HUES64 (cell line): ENCODE measurements around the gene CHDH.

ENCODE experiments used
- H3K27ac ChIP-seq: 2 replicates; pipeline ENCODE4 v1.7.0; 2013; ENCODE audit warnings: low read depth, low read length, inconsistent platforms
- H3K27me3 ChIP-seq: 2 replicates; pipeline ENCODE4 v1.6.1; 2013; ENCODE audit warnings: mild to moderate bottlenecking, low read length; ENCODE audit not compliant: insufficient read depth
- H3K36me3 ChIP-seq: 2 replicates; pipeline ENCODE4 v1.6.1; 2013; ENCODE audit warnings: mild to moderate bottlenecking, low read length; ENCODE audit not compliant: insufficient read depth
- H3K4me1 ChIP-seq: 2 replicates; pipeline ENCODE4 v1.6.1; 2013; ENCODE audit warnings: mild to moderate bottlenecking, low read length, moderate library complexity; ENCODE audit not compliant: insufficient read depth
- H3K4me3 ChIP-seq: 2 replicates; pipeline ENCODE4 v1.5.1; 2013; ENCODE audit warnings: mild to moderate bottlenecking, low read length, moderate library complexity
- H3K9ac ChIP-seq: 2 replicates; pipeline ENCODE4 v1.6.1; 2013; ENCODE audit warnings: mild to moderate bottlenecking, low read depth, low read length
- H3K9me3 ChIP-seq: 2 replicates; pipeline ENCODE4 v1.6.1; 2013; ENCODE audit warnings: low read depth, low read length; ENCODE audit not compliant: insufficient read depth
- WGBS: fragments of 150-250, 120-280 bp; methylation state at CpG from one replicate; pipeline ENCODE4 v1.1.7; 2013; ENCODE audit warnings: missing lambda C conversion rate; 5-methylcytosine and 5-hydroxymethylcytosine counted together

Gene CHDH

GRCh38 chr3:53806182-53807116 lies 39.8 kb downstream of the CHDH start:
- no peak overlapping the region for H3K4me3 ChIP-seq
- WGBS: 87% methylated on average over 10 of the region's 10 CpGs
- H3K27ac ChIP-seq: no peak overlapping the region
- H3K9ac ChIP-seq: no peak overlapping the region
- no peaks in the 10 kb centered on the region for H3K9me3 ChIP-seq
- H3K27me3 ChIP-seq: no peaks in the 10 kb centered on the region
- peaks cover 12% of the 10 kb centered on the region; the same call in 1 of the 2 replicates for H3K4me1 ChIP-seq
- H3K36me3 ChIP-seq: no peaks in the 10 kb centered on the region

GRCh38 chr3:53805463-53806159 lies 40.6 kb downstream of the CHDH start:
- 90% methylated on average over 4 of the region's 4 CpGs for WGBS

GRCh38 chr3:53804697-53805462 lies 41.3 kb downstream of the CHDH start:
- no peak overlapping the region for H3K4me3 ChIP-seq
- no peaks in the 10 kb centered on the region for H3K36me3 ChIP-seq
- H3K27ac ChIP-seq: no peak overlapping the region
- H3K9me3 ChIP-seq: no peaks in the 10 kb centered on the region
- H3K9ac ChIP-seq: no peak overlapping the region
- H3K4me1 ChIP-seq: peaks cover 12% of the 10 kb centered on the region; the same call in 1 of the 2 replicates
- H3K27me3 ChIP-seq: no peaks in the 10 kb centered on the region
- WGBS: 72% methylated on average over 14 of the region's 14 CpGs

More at GRCh38 chr3:53805463-53806159, 40.6 kb downstream of the CHDH start:
- Histone ChIP-seq H3K27me3 (no peaks in the 10 kb centered on the region), H3K36me3 (no peaks in the 10 kb centered on the region), H3K9me3 (no peaks in the 10 kb centered on the region), H3K27ac (no peak overlapping the region), H3K4me1 (peaks cover 12% of the 10 kb centered on the region; the same call in 1 of the 2 replicates), H3K9ac (no peak overlapping the region), H3K4me3 (no peak overlapping the region)

DNA sequence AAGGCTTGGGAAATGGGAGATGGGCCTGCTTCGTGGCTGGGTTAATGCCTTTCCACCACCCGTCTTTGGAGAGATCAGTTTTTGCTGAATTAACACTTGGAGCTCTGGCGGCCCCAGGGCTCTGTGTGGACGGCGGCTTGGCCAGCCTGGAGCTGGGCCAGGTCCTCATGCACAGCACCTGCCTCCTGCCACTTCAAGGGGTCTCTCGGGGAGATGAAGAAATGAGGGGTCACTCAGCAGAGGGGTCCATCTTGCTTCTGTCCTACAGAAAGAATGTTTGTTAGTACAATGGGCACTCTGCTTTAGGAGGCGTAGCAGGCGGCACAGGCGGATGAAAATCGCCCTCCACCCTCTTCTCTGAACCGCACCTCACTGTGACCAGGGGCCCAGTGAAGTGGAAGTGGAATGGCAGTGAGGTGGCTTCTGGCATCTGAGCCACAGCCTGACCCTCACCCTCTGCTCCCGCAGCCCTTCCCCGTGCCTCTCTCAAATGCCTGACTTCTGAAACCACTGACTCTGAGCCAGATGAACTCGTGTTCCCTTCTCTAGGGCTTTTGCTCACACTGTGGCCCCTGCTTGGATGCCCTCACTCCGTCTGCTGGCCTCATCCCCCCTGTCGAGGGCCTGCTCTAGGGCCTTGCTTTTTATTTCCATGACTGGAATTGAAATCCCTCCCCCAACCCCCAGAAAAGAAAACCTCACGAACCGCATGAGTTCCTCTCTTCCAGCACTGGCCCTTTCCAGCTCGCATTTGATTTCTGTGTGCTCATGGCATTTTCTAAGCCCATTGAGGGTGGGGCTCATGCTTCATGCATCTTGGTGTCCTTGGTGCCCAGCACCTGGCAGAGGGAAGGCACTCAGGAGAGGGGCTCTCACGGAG lies 42.2 kb downstream of the CHDH start:
- Histone ChIP-seq H3K9me3 (no peaks in the 10 kb centered on the region), H3K36me3 (no peaks in the 10 kb centered on the region), H3K4me3 (no peak overlapping the region), H3K27ac (no peak overlapping the region), H3K4me1 (peaks cover 12% of the 10 kb centered on the region; the same call in 1 of the 2 replicates), H3K9ac (no peak overlapping the region; the same call in 1 of the 2 replicates), H3K27me3 (no peaks in the 10 kb centered on the region)
- 91% methylated on average over 20 of the region's 20 CpGs for WGBS

- no peak overlapping the region for H3K4me3 ChIP-seq
- no peak overlapping the region for H3K9ac ChIP-seq
- H3K9me3 ChIP-seq: no peaks in the 10 kb centered on the region
- H3K36me3 ChIP-seq: no peaks in the 10 kb centered on the region
- WGBS: 93% methylated on average over 18 of the region's 18 CpGs
- no peaks in the 10 kb centered on the region for H3K27me3 ChIP-seq
- no peak overlapping the region for H3K27ac ChIP-seq
- peaks cover 12% of the 10 kb centered on the region; the same call in 1 of the 2 replicates for H3K4me1 ChIP-seq
Observed at GRCh38 chr3:53803124-53803815, 42.9 kb downstream of the CHDH start.

DNA sequence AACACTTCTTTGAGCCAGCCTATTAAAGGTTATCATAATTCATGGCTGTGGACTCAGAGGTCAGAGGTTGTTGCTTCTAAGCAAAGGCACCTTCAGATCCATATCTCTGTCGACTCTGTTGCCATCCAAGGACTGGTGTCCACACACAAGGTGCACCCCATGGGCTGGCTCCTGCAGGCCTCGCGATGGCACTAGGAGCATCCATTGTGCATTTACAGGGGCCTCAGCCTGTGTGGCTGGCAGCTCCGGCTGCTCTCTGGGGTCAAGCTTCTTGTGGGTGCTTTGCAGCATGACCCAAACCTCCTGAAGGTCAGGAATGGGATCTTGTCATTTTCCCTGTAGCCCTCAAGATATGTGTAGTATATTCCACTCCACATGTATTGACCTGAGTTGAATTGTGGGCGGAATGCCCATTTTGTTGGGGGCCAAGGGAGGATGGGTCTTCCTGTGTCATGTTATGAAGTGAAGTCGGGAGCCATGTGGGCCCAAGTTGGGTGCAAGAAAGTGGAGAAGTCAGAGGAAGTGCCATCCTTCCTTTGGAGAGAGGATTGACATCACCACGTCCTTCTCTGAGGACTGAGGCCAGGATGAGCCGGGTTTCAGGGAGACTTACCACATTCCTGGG lies 43.9 kb downstream of the CHDH start:
- H3K4me3 ChIP-seq: no peak overlapping the region
- H3K27me3 ChIP-seq: no peaks in the 10 kb centered on the region
- no peak overlapping the region for H3K27ac ChIP-seq
- no peak overlapping the region for H3K9ac ChIP-seq
- WGBS: 94% methylated on average over 8 of the region's 8 CpGs
- no peaks in the 10 kb centered on the region for H3K36me3 ChIP-seq
- no peaks in the 10 kb centered on the region for H3K9me3 ChIP-seq
- peaks cover 12% of the 10 kb centered on the region; the same call in 1 of the 2 replicates for H3K4me1 ChIP-seq

DNA sequence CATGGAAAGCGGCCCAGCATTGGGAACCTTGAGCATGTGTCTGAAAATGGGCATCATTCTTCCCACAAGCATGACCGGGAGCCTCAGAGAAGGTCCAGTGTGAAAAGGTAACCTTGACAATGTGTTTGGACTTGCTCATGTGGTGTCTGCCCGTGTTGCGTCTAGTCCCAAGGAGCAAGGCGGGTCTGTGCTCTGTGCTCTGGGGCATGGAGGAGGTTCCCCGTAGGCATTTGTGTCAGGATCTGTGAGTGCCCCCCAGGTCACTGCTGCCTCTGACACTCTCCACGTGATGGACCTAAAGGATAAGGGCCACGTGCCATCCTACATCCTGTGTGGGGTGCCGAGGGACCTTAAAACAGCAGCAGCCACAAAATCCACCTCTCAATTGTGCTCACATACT lies 44.9 kb downstream of the CHDH start:
- 95% methylated on average over 9 of the region's 9 CpGs for WGBS
- Histone ChIP-seq H3K36me3 (no peaks in the 10 kb centered on the region), H3K27ac (no peak overlapping the region), H3K9me3 (no peaks in the 10 kb centered on the region), H3K9ac (no peak overlapping the region), H3K27me3 (no peaks in the 10 kb centered on the region), H3K4me3 (no peak overlapping the region), H3K4me1 (peaks cover 12% of the 10 kb centered on the region; the same call in 1 of the 2 replicates)

- Histone ChIP-seq H3K36me3 (no peaks in the 10 kb centered on the region), H3K27me3 (no peaks in the 10 kb centered on the region), H3K9me3 (no peaks in the 10 kb centered on the region), H3K27ac (no peak overlapping the region), H3K9ac (no peak overlapping the region), H3K4me1 (peaks cover 11% of the 10 kb centered on the region; the same call in 1 of the 2 replicates), H3K4me3 (no peak overlapping the region)
- 93% methylated on average over 16 of the region's 16 CpGs for WGBS
Observed at GRCh38 chr3:53800041-53800906, 45.9 kb downstream of the CHDH start.

DNA sequence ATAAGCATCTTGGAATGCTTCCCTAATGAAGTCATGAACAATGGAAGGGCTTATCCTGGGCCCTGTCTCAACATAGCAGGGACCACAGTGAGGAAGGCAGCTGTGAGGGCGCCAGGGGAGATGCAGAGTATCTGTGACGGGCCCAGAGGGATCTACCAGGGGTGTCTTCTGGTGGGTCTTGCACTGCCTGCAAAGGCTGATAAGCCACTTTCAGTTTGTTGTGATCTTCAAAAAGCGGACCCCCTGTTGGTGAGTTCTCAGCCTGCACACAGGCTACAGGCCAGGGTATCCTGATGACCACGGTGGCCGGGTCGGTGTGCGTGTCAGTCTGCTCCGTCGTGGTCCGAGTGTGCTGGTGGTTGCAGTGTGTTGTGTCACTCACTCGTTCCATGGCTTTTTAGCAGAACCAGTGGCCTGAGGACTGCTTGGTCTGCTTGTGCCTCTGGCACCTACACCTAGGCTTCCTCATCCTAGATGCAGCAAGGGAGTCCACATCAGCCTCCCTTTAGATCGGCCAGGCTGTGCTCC lies 46.8 kb downstream of the CHDH start:
- no peak overlapping the region for H3K27ac ChIP-seq
- H3K36me3 ChIP-seq: no peaks in the 10 kb centered on the region
- H3K9me3 ChIP-seq: no peaks in the 10 kb centered on the region
- no peaks in the 10 kb centered on the region for H3K27me3 ChIP-seq
- WGBS: 96% methylated on average over 12 of the region's 12 CpGs
- no peak overlapping the region for H3K9ac ChIP-seq
- H3K4me1 ChIP-seq: peaks cover 10% of the 10 kb centered on the region; the same call in 1 of the 2 replicates
- no peak overlapping the region for H3K4me3 ChIP-seq
